ENCODE measurements around the gene CNTFR.

- no peak for TF ChIP-seq CTCF (conservative IDR thresholded peaks at IDR 0.05; ENCODE audit: low read length)
- TF ChIP-seq EZH2phosphoT487 (IDR thresholded peaks at IDR 0.05; ENCODE audit: borderline replicate concordance, low read depth, low read length): no peak
These were observed 77.1 kb downstream of the CNTFR start for GRCh38 chr9:34512131-34513078.

All from OCI-LY7 (cell line).